GM12801 (cell line): Measurements from ENCODE around the gene TTF2.

ENCODE experiments used
- TF ChIP-seq, protein P1 (sequence below): IDR thresholded peaks from one replicate; pipeline ENCODE4 v1.5.1; 2011; ENCODE audit warnings: control low read depth; ENCODE audit not compliant: insufficient read length; ENCODE audit errors: extremely low read depth

The TTF2 gene

GRCh38 chr1:117093091-117093534, 33.0 kb downstream of the TTF2 start:
- TF ChIP-seq, protein P1, sequence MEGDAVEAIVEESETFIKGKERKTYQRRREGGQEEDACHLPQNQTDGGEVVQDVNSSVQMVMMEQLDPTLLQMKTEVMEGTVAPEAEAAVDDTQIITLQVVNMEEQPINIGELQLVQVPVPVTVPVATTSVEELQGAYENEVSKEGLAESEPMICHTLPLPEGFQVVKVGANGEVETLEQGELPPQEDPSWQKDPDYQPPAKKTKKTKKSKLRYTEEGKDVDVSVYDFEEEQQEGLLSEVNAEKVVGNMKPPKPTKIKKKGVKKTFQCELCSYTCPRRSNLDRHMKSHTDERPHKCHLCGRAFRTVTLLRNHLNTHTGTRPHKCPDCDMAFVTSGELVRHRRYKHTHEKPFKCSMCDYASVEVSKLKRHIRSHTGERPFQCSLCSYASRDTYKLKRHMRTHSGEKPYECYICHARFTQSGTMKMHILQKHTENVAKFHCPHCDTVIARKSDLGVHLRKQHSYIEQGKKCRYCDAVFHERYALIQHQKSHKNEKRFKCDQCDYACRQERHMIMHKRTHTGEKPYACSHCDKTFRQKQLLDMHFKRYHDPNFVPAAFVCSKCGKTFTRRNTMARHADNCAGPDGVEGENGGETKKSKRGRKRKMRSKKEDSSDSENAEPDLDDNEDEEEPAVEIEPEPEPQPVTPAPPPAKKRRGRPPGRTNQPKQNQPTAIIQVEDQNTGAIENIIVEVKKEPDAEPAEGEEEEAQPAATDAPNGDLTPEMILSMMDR = no peak

DNA sequence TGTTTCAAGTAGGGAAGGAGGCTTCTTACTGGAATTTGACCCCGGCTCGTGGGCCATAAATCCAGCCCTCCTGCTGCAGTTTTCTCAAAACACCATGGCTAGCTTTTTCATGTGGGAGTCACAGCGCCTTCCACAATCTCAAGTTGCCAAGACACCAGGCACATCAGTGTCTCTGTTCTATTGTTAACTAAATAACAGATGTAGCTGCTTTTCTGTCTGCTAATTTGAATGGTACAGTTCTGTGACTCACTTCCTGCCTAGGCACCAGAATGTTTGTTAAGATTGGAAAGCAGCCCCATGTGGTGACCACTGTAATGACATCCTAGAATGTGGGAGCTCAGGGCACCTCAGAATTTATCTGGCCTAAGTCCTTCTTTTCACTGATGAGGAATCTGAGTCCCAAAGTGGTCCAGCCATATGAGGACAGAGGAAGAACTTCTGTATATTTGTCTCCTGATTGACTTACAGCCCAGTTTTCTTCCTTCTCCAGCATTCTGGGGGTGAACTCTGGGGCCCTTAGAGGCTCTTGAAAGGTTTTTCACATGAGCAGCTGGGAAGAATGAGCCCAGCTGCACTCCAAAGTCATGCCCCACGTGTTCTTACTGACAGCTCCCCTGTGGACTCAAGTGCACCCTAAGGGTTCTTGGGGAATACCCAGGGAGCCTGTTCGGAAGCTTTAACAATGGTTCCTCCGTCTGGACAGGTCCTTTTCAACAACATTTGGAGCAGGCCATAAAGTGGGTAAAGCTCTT, 33.9 kb downstream of the TTF2 start:
- TF ChIP-seq, protein P1 = no peak

DNA sequence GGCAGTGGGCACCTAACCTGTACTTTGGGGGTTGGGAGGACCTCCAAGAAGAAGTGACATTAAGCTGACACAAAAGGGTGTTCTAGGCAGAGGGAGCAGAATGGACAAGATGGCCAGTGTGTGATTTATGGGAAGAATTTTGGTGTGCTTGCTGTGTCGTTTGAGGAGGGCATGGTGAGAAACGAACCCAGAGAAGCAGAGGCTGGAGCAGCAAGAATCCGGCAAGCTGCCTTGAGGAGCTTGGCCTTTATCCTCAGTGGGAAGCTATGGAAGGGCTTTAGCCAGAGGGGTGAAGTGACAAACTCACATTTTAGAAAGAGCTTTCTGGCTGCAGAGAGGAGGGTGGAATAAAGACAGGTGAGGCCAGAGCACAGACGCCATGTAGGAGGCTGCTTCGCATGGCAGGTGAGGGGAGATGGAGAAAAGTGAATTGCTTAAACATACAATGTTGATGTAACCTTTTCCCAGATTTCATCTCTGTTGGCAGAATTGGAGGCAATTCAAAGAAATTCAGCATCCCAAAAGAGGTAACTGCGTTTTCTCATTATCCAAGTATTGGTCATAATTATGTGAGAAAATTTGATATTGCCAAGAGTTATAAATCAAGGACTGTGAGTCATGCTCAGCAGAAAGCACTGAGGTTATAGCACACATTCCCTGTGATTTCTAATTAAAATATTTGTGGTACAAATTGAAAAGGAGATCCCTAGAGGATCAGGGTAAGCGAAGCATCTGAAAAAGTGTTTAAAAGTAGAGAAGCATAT, 34.9 kb downstream of the TTF2 start:
- TF ChIP-seq, protein P1 = no peak

DNA sequence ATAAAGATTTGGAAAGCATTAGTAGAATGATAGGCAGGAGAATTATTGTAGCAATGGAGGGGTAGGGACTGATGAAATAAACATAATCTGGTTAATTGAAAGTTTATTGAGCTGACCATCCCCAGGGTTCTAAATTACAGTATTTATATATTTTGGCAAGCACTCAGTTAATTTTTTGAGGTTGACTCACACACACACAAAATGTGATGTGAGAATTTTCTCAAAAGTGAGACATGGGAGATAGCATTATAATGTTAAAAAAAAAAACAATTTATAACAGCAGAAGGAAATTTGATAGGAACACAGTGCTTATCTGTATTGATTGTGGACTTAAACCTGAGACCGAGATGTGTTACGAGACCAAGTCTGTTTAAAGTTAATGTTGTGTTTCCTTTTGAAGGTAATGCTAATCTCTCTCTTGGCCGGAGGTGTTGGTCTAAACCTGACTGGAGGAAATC, 36.9 kb downstream of the TTF2 start:
- TF ChIP-seq, protein P1 = no peak

- TF ChIP-seq, protein P1 = no peak
These were observed 37.3 kb downstream of the TTF2 start for GRCh38 chr1:117097443-117097842.

- TF ChIP-seq, protein P1 = no peak
These were observed 38.3 kb downstream of the TTF2 start for GRCh38 chr1:117098287-117098890.

DNA sequence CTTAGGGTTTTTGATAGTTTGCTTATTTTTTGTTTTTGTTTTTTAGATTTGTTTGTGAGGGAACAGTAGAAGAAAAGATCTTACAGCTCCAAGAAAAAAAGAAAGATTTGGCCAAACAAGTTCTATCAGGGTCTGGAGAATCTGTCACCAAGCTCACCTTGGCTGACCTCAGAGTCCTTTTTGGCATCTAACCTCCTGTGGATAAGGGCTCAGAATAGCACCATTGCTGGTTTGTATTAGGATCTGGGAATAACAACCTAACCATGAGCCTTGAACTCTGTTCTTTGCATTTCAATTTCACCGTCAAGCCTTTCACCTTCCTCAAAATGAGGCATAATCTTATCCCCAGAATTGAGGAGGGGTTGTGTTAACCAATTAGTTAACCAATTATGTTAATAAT, 41.2 kb downstream of the TTF2 start:
- TF ChIP-seq, protein P1 = no peak
